NCI-H1092 treated with DMSO at 0.1 percent for 48 hours (cell line): ENCODE results near the gene TNFRSF1B.

ENCODE experiments used
- DNase-seq: peaks from one replicate; lab custom pipeline; 2025; lab: John Stamatoyannopoulos, UW

Gene TNFRSF1B

GRCh38 chr1:12158357-12159092 is 8.3 kb upstream of the TNFRSF1B start:
- no peak for DNase-seq

- DNase-seq = no peak
Measured at GRCh38 chr1:12159816-12160215, 7.0 kb upstream of the TNFRSF1B start.

- DNase-seq = no peak
Measured at GRCh38 chr1:12161324-12161661, 5.5 kb upstream of the TNFRSF1B start.

GRCh38 chr1:12161662-12162458 is 4.9 kb upstream of the TNFRSF1B start:
- no peak for DNase-seq

- no peak for DNase-seq
Measured at GRCh38 chr1:12162459-12163137, 4.2 kb upstream of the TNFRSF1B start.

- DNase-seq = no peak
Measured at GRCh38 chr1:12163210-12163609, 3.6 kb upstream of the TNFRSF1B start.

GRCh38 chr1:12164210-12164609 is 2.6 kb upstream of the TNFRSF1B start:
- no peak for DNase-seq

- DNase-seq = no peak
Measured at GRCh38 chr1:12165342-12165741, 1.4 kb upstream of the TNFRSF1B start.

GRCh38 chr1:12167493-12168429 is 970 bp downstream of the TNFRSF1B start:
- no peak for DNase-seq

GRCh38 chr1:12168451-12169160 is 1.8 kb downstream of the TNFRSF1B start:
- DNase-seq = no peak

- DNase-seq = no peak
Measured at GRCh38 chr1:12169442-12170135, 2.8 kb downstream of the TNFRSF1B start.

GRCh38 chr1:12170263-12170671 is 3.5 kb downstream of the TNFRSF1B start:
- DNase-seq = no peak

GRCh38 chr1:12171206-12172041 is 4.6 kb downstream of the TNFRSF1B start:
- DNase-seq = no peak

- no peak for DNase-seq
Measured at GRCh38 chr1:12172042-12172851, 5.5 kb downstream of the TNFRSF1B start.

- DNase-seq = no peak
Measured at GRCh38 chr1:12173041-12173509, 6.3 kb downstream of the TNFRSF1B start.

- DNase-seq = no peak
Measured at GRCh38 chr1:12173631-12174121, 6.9 kb downstream of the TNFRSF1B start.

- no peak for DNase-seq
Measured at GRCh38 chr1:12174924-12175810, 8.4 kb downstream of the TNFRSF1B start.
